NCI-H748 treated with DMSO at 0.1 percent for 48 hours (cell line): ENCODE results near the gene BACH1.
"Not testable (repeated sequence)": the region's sequence is repeated elsewhere in the genome, so short reads cannot be mapped to it uniquely, and the experiment has no call there.

Source experiments
- DNase-seq: peaks from one replicate; lab custom pipeline; 2025; lab: John Stamatoyannopoulos, UW

Gene BACH1

GRCh38 chr21:29346771-29347170 lies 48.0 kb downstream of the BACH1 start:
- no peak for DNase-seq

DNA sequence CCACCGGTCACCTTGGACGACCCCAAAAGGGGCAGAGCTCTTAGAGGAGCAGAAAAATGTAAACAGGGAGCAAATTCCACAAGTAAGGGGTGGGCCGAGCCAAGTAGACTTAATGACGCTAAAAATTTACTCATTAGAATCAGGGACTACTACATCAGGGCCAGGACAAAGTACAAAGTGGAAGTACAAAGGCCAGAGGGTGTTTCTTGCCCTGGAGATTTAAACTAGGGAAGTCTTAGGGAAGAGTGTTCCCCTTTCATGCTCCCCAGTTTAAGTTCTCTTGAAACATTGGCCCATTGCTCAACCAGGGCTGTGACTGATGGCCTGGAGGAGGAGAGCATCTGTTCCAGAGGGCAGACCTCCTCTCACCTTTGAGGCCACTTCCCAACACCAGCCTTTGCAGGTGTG lies 48.6 kb downstream of the BACH1 start:
- DNase-seq = no peak

DNA sequence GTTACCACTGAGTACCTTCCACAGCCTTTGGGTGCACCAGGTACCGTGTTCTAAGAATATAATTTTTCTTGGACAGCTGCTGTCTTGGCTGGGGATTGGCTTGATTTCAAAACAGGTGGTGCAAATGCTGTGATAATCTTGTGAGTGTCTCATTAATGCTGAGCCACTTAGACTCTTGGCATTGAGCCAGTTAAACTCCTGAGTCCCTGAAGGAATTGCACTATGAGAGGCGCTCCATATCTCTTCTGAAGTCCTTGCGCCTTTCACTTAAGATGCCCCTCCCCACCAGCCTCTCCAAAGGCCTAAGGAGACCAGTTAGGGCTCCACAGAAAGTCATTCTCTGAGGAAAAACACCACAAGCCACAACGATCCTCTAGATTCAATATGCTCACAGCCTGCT lies 51.0 kb downstream of the BACH1 start:
- no peak for DNase-seq

DNA sequence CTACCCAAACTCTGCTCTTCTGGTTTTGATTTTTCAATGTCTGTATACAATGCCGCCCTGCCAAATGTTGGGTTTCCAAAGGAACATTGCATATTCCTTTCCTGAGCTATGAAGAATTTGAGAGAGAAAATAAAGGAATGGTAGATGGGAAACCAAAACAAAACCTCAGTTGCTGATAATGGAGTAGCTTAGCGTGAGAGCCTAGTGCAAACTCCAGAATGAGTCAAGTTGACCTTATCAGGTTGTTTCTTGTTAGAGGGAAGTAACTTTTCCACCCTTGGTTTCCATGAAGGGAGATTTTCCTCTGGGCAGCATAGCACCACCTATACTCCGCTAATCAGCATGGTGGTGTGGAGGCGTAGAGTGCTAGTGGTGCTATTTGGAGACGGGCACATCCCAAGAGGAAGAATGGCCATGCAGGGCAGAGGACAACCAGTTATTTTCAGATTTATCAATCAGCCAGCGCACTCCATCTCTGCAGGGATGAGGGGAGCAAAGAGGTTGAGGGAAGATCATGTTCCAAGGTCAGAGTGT lies 51.6 kb downstream of the BACH1 start:
- DNase-seq = no peak

DNA sequence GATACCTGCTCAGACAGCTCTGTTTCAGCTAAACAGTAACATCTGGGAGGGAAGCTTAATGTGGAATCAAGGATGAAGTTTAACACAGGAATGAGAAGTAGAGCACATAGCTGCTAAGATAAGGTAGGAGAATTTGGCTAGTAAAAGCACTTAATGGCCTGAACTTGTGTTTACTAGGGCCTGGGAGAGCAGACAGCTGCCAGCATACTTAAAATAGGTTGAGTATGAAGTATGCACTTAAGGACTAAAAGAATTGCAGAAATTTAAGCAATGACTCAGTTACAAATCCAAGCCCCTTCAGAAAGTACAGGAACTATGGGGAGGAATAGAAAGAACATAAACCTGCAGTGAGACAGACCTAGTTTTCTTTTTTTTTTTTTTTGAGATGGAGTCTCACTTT lies 53.0 kb downstream of the BACH1 start:
- DNase-seq = no peak

DNA sequence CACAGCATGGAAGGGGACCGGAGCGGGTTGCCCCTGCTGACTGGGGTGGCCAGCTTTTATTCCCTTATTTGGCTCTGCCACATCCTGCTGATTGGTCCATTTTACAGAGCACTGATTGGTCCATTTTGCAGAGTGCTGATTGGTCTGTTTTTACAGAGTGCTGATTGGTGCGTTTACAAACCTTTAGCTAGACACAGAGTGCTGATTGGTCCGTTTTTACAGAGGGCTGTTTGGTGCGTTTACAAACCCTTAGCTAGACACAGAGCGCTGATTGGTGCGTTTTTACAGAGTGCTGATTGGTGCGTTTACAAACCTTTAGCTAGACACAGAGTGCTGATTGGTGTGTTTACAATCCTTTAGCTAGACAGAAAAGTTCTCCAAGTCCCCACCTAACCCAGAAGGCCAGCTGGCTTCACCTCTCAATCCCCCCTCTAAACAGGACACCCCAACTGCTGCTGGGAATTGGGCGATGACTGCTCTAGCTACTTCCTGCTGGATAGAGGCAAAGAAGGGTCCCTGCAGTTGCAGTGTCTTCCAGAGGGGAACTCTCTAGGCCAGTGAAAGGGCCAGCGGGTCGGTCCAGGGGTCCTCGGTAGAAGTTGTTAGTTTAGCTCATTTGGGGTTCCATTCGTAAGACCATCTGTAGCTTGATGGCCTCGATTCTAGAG lies 56.5 kb downstream of the BACH1 start:
- not testable (repeated sequence) for DNase-seq

DNA sequence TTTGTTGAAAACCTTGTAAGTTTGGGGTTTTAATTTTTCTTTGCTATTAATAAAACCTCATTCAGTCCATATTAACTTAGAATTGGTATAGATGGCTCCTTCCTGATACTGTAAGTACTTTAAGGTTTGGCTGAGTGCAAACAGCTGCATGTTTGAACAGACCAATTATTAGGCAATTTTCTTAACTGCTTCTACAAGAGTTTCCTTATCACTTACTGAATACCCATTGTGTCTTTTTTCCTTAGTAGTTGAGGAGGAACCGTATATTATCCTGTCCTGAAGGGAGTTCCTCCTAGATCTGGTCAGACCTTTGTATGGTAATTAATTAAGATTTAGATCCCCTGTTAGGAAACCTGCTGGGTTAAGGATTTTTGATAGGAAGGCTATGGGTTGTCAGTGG lies 57.6 kb downstream of the BACH1 start:
- DNase-seq = peak; percentile 17

DNA sequence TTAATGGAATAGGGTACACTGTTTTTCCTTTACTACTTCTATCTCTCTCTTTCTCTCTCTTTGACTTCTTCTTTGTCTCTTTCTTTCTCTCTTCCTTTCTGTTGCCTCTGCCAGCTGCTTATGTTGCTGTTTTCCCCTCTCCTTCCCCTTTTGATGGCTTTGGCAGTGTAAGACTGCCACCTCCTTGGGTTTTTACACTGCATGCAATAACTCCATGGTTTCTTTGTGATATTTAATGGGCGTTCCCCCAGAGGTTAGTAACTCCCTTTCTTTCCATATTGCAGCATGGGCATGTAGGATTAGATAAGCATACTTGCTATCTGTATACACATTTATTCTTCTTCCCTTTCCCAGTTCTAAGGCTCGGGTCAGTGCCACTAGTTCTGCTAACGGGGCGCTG lies 58.1 kb downstream of the BACH1 start:
- DNase-seq = not testable (repeated sequence)

DNA sequence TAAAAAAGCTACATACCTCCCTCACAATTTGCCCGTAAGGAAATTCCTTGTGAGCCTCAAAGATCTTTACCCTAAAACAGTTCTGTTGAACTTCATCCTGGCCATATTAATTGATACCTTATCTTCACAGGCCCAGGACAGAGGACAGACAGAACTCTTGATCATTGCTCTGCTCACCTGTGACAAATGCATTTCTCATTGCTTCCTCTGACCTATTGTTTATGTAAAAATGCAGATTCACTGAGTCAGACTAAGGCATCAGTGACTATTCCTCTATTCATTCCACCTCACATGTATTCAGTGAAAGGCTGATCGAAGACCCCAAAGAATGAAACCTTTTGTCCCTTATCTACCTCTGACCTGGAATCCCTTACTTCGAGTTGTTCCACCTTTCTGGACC lies 61.0 kb downstream of the BACH1 start:
- no peak for DNase-seq

GRCh38 chr21:29360799-29361765 lies 62.4 kb downstream of the BACH1 start:
- peak; percentile 45 for DNase-seq

- DNase-seq = no peak
Observed at GRCh38 chr21:29362758-29363157, 64.0 kb downstream of the BACH1 start.

DNA sequence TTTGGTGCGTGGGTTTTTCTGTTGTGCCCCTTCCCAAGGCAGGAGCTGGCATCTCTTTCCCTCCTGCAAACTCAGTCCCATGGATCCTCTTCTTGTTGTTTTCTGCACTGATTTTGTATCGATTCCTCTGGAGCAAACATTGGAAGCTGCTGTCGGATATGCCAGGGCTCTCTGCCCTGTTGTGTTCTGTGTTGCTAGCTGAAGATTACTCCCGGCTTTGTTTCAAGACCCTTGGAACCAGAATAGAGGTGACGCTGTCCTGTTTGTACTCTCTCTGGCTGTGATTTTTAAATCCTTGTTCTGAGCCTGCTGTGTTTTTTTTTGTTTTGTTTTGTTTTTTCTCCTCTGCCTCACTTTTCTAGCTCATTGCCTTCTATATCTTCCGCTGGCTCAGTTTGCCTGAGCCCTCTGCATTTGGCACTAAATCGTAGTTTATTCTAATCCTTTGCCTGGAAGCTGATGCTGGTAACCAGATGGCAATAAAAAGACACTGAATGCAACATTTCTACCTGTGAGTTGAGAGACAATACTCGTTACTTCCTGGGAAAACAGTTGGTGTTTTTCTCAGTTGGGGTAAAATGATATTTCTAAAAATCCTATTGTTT lies 67.0 kb downstream of the BACH1 start:
- DNase-seq = no peak

DNA sequence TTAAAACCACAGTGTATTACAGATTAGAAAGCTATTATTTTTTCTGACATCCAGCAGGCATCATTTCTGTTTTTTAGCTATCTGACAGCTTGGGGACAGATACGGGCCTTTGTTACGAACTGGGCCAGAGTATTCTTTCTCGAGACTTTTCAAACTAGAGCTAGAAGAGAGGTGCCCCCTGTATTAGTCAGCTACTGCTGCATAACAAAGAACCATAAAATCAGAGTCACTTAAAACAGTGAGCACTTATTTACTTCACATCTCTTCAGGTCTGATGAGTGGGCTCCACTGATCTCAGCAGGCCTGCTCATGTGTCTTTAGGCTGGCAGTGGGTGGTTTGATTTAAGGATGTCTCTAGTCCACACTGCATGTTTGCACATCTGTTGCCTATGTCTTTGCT lies 67.8 kb downstream of the BACH1 start:
- DNase-seq = no peak

GRCh38 chr21:29367335-29367734 lies 68.6 kb downstream of the BACH1 start:
- DNase-seq = no peak

GRCh38 chr21:29368906-29369305 lies 70.2 kb downstream of the BACH1 start:
- no peak for DNase-seq

DNA sequence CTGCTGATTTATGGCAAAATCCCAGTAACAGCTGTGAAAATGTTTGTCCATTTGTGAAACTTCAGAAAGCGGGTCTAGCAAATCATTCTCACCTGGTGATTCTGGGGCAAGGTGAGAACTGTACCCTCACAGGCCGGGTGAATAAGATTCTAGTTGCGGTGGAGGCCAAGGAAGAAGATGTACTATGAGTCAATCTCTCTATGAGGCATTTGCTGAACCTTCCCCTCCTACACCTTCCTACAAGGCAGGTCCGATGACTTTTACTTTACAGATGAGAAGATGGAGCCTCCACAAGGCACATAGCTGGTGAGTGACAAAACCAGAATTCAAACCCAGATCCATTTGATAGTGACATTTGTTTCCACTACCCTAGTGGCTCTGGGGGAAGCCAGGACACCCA lies 72.7 kb downstream of the BACH1 start:
- DNase-seq = no peak

DNA sequence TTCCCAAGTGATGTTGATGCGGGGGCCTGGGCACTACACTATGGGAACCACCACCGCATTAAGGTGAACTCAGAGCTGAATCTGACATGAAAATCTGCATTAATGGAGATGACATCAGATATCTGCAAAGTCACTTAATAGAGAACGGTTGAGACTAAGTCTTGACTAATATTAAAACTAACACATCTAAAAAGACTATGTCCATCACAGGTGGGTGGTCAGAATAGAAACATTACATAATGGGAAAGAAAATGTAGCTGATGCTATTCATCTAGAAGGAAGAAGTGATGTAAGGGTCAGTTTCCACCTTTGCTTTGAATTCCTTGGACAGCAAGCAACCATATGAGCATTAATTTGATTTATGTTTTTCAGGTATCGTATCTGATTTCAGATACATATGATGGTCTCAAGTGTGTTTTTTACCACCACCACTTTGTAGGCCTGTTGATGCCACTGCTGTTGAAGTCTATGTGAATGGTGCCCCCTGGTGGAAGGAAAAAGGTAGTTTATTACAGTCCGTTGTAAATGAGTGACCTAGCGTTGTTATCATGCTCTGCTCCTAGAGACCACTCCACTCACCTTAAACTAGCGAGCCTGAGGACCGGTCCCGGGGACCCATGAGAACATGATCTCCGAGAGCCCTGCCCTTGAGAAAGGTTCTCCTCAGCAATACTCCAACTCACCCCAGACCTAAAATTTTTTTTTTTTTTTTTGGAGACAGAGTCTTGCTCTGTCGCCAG lies 73.5 kb downstream of the BACH1 start:
- peak; percentile 61 for DNase-seq

DNA sequence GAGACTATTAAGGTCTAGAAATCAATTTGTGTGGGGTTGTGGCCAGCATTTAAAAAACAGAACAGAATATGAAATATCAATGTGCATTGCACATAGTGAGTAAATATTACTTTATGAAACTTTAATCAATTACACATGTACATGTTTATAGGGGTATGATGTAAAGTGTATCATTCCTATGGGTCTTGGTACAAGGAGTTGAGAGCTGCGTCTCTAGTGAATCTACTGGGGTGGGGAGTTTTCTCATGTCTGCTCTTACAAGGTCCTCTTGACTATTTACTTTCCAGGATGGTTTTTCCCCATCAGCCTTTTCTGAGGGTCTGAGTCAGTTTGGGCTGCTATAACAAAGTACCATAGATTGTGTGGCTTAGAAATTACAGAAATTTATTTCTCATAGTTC lies 75.8 kb downstream of the BACH1 start:
- DNase-seq = no peak

- DNase-seq = no peak
Observed at GRCh38 chr21:29376556-29376955, 77.8 kb downstream of the BACH1 start.

DNA sequence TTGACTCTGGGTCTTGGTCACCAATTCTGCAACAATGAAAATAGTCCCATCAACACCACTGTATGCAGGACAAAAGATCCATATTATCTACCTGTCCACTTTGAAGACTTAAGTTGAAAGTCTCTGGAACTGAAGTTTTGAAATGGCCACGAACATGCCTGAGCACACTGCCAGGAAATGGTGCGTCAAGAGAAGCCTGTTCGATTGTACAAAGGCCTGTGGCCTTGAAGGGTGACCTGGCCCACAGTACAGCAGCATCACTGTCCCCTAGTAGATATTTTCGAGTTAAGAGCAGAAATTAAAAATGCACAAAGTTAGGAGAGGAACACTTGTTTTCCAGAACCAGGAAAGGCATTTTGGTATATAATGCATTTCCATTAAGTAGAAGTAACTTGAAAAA lies 78.5 kb downstream of the BACH1 start:
- no peak for DNase-seq

GRCh38 chr21:29378832-29379231 lies 80.1 kb downstream of the BACH1 start:
- no peak for DNase-seq

DNA sequence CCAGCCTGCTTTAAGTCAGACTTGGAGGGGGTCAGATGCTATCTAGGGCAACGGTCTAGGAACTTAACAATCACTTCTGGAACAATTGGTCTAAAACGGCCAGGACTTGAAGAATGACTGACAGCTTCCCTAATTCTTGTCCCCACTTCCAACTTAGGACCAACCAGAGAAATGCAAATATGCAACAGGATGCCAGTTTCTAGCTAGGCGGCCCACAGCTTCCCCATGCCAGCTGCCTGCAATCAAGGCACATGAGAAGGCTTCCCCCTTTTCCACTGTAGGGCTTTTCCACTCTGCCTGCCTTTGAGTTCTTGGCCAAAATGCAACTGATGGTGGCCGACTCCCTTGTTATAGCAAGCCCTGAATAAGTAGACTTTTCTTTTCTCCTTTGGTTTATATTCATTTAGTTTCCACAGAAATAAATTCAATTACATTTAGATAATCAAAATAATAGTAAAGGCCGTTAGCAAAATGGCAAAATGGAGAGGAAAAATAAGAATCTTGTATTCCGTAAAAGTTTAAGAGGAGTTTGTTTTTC lies 80.9 kb downstream of the BACH1 start:
- no peak for DNase-seq
